Measurements from ENCODE around the gene IL1RAP.
"Not testable (repeated sequence)": the region's sequence is repeated elsewhere in the genome, so short reads cannot be mapped to it uniquely, and the experiment has no call there.

Gene IL1RAP

DNA sequence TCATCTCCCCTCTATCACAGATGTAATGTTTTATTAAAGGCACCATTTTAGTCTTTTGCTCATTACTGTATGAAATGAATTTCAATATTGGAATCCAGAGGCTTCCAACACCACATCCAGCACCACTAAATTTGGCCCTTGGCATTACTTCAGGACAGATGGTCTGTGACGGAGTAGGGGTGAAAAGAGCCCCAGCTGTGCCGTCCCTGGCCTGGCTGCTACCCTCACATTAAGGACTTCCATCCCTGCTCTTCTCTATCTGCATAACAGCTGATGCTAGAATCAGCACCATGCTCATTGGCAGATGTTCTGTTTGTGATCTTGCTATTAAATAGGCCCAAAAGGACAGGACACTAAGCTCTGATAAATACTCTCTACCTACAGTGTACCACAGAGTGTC, 152.9 kb downstream of the IL1RAP start:
- DNase-seq (ENCODE audit: low spot score) = no peak

DNA sequence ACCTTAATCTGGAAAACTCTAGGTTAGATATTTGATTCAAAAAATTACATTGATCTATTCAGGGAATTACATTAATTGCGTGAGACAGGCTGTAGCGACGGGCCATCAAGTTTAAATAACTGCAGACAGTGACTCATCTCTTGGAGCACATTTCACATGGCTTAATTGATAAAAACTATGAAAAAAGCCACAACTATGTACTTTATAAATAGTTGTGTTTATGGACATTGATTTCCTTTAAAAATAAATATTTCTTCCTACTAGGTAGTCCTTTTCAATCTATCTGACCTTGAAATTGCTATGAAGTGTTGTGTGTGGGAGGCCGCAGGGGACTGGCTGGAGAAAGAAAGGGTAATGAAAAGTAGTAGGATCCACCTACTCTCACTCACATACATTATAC, 157.8 kb downstream of the IL1RAP start:
- no peak for DNase-seq (ENCODE audit: low spot score)

DNA sequence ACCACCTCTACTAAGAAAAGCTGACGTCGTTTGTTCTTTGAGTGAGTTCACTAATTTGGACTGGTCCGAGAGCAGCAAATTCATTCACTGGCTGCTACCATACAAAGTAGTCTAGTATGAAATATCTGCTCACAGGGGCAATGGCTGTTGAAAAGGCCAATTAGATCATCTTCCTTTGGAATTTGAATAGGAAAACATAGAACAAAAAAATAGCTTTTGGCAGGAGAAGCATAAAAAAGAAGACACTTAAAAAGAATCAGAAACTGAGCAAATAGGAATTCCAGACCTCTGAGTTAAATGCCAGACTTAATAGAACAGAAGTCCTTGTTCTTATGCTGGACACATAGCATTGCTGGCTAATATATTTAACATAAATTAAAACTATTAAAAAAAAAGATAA, 159.3 kb downstream of the IL1RAP start:
- DNase-seq (ENCODE audit: low spot score) = no peak

DNA sequence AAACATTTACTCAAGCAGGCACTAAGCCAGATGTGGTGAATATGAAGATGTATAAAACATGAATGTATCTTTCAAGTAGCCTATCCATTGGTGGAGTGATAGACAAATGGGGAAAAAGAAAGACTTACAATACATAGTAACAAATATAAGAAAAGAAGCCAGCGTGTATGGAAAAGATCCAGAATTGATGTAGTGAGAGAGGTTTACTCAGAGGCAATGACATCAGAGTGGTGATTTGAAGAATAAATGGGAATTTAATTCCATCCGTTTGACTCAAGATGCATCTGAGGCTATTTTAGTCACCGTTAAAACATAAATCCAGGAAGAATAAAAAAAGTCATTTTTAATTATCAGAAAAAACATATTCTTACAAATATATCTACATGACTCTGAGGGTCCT, 162.6 kb downstream of the IL1RAP start:
- DNase-seq (ENCODE audit: low spot score) = no peak

DNA sequence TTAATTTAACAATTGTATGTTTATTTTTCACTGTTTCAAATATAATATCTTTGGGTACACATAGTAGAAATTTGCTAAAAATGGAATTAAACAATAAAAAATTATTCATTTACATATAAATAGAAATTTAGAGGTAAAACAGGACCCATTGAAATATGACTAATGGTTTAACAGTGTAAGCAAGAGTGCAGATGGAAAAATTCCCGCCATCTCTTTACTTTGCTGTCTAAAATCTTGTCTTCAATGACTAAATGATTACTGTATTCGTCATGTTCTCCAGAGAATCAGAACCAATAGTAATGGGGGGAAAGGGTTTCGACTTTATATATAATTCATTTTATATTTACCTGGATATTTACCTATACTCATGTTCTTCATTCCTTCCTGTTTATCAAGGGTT, 163.1 kb downstream of the IL1RAP start:
- DNase-seq (ENCODE audit: low spot score) = no peak

DNA sequence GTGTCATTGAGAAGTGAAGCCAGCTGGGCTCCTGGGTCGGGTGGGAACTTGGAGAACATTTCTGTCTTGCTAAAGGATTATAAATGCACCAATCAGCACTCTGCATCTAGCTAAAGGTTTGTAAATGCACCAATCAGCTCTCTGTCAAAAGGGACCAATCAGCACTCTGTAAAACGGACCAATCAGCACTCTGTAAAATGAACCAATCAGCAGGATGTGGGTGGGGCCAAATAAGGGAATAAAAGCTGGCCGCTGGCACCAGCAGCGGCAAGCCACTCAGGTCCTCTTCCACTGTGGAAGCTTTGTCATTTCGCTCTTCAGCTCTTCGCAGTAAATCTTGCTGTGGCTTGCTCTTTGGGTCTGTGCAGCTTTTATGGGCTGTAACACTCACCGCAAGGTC, 164.0 kb downstream of the IL1RAP start:
- DNase-seq (ENCODE audit: low spot score) = not testable (repeated sequence)

DNA sequence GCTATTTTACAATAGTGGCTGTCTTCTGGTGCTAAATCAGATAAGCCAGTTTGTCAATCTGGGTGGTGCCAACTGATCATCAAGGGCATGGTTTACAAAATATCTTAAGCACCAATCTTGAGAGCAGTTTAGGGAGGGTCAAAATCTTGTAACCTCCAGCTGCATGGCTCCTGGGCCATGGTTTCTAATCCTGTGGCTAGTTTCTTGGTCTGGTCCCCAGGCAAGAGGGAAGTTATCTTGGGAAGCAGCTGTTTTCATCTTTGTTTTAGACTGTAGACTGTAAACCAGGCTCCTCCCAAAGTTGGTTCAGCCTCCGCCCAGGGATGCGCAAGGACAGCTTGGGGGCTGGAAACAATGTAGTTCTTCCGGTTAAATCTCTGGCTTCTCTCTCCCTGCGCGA, 166.8 kb downstream of the IL1RAP start:
- no peak for DNase-seq (ENCODE audit: low spot score)

DNA sequence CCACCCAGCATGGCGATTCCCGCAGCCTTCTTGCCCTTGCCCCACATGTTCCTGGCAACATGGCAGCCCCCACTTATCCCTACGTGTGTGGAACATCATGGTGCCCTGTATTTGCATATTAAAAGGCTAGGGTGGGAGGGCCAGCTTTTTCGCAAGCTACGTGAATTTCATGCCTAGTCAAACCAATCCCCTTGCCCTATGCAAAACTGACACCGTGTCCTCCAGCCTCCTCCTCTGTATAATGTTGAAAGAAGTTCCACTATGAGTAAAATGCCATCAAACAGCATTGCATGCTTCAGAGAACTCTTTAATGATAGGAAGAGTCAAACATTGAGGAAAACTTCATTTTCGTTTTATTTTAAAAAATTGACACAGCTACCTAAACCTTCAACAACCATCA, 170.9 kb downstream of the IL1RAP start:
- no peak for DNase-seq (ENCODE audit: low spot score)

DNA sequence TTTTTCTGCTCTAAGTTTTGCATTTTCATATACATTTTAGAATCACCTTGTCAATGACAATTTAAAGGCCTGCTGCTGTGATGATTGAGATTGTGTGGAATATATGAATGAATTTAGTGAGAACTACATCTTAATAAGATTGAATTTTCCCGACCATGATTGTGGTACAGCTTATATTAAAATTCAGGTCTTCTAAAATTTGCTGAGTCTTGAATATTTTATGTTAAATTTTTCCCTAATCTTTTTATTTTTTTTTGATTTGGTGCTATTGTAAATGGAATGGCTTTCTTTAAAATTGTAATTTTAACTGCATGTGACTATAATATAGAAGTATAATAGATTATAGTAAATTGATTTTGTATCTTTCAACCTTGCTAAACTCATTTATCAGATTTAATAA, 172.1 kb downstream of the IL1RAP start:
- no peak for DNase-seq (ENCODE audit: low spot score)

DNA sequence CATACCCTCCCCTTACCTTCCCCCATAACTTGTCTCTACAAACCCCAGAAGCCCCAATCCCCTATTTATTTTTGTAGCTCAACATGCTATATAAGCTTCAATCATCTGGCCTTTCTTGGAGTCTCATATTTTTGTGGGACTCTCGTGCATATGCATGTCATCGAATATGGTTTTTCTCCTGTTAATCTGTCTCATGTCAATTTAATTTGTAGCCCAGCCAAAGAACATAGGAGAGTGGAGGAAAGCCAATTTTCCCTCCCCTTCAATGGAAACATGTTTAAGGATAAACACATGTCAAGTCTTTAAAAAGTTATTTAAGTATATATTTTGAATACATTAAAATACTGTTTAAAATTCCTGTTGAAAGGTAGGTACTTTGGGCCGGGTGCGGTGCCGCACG, 176.4 kb downstream of the IL1RAP start:
- no peak for DNase-seq (ENCODE audit: low spot score)

DNA sequence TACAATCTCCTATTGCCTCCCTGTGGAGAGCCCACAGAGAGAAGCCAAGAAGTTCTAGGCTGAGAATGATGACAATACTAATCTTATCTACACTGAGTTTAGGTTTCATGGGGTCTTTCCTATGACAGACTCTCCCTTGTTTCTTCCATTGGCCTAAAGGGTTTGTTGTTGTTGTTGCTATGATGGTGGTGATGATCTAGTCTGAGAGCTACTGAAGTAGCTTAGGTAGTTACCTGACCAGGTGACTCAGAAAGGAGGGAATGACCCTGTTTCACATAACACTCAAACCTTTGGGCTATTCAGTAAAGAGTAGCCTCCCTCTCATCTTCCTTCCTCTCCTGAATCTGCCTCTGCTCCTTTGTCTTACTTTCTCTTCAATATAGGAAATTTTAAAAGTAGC, 178.4 kb downstream of the IL1RAP start:
- DNase-seq (ENCODE audit: low spot score) = no peak

DNA sequence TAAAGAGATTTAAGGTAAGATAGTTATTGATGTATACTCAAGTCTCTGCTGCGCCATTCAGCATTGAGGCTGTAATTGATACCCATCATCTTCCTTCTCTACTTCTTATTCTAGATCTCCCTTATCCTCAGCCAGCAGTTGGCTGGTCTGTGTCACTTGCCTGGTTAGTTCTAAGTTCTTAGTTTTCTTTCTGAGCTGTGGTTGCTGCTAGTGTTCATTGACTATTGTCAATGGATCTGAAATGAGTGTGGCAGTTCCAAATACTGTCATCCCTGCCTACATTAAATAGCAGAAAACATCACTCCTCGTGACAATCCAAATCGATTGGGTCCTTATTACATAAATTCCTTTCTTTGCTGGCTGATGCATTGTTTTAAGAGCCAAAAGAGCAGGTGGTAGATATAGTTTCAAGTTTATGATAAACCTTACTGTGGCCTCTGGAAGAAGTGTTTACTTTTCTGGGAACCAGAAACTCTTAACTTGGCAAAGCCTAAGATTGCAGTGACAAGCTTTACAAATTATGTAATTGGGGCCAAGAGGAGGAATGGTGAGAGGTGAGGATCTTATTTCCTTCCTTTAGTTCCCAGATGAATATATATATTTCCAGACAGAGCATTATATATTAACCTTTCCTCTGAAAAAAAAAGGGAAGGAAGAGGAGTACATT, 180.6 kb downstream of the IL1RAP start:
- no peak for DNase-seq (ENCODE audit: low spot score)

DNA sequence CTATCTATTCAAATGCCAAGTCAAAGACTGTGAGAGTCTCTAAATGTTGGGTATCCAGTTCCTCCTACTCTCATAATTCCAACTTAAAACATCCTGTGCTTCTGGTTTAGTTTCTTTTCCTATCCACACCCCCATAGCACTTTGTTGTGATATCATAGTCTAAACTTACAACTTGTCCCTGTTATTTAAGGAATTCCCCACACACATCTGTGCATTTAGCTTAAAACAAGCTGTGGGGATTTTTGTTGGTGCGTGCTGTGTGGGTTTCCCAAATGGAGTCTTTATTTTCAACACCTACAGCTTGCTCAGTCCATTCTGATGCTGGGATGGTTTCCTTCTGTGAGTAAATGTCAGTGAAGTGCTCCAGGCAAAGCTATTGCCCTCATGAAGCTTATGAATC, 181.3 kb downstream of the IL1RAP start:
- no peak for DNase-seq (ENCODE audit: low spot score)

DNA sequence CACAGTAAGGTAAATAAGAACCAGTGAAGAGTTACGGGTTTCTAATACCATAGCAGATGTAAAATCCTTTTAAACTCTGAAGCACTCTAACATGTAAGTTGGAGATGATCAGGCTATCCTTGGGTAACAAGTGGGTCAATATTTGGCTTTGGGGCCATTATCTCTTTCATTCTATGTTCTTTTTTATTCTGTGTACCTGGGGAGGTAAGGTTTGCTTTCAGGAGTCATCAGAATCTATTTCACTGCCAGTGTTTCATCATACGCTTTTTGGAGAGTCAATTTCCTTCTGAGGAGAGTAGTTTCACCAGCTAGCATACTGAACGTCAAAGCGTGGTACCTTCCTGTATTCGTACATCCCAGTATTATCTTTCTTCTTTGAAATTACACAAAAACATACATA, 182.1 kb downstream of the IL1RAP start:
- DNase-seq (ENCODE audit: low spot score) = no peak

DNA sequence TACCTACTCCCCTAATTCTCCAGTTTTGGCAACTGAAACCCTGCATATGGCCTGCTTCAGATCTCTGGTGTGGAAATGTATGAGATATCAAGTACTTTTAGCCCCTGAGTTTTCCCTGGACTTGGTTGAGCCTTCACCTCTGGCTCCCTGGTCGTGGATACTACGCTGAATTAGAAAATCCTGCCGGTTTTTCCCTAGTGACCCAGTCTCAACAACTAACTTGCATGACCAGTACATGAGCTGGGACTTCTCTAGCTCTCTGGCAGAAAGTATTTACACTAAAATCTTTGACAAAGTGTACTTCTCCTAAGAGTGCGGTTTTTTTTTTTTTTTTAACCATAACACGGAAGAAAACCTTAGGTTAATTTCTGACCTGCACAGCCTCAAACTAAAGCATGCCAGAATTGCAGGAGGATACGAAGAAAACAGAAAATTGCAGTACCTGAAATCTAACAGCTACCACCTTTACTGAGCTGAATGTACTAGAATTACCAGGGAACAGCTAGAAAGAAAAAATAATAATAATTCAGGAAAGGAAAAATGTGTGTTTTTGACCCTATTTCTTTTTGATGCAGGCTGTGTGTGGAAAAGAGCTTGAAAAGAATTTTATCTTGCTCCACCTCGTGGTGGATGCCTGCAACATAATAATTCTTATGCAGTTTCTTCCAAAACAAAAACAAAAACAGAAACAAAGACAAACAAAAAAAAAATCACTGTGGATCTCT, 183.1 kb downstream of the IL1RAP start:
- peak; percentile 25 for DNase-seq (ENCODE audit: low spot score)

DNA sequence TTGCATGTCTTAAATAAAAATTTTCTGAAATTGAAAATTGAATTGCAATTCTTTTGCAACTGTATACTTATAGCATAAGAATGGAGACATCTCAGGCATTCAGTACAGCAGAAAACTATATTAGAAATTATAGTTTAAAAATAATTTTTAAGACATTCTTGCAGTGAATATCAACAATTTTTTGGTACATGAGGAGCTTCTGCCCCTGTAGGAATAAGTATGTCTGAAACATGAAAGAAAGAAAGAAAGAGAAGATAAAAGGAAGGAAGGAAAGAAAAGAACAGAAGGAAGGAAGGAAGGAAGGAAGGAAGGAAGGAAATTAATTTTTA, 183.6 kb downstream of the IL1RAP start:
- no peak for DNase-seq (ENCODE audit: low spot score)

DNA sequence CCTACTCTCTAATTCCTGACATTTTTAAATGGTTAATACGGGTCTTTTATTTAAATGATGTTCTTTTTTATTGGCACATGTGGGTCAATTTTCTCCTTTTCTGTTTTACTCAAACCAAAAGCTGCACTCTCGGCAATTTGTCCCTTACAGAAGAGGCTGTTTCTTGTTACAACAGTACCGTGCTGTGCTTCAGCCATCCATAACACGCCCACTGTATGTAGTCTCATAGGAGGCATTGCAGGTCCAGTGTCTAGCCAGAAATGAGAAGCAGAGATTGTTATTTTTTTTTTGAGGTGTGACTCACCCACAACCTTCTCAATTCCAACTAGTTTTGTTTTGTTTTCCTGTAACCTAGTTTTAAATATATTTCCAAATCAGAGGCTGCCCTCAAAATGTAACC, 184.0 kb downstream of the IL1RAP start:
- DNase-seq (ENCODE audit: low spot score) = no peak

DNA sequence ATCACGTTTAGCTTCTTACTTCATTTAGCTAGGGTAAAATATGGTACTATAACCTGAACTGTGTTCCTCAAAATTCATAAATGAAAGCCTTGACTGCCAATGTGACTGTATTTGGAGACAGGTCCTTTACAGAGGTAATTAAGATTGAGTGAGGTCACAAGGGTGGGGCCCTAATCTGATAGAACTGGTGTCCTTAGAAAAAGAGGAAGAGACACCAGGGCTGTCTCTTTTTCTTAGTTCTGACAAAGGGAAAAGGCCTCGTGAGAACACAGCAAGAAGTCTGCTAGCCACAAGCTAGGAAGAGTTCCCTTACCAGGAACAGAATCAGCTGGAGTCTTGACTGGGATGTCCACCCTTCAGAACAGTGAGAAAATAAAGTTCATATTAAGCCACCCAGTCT, 185.9 kb downstream of the IL1RAP start:
- no peak for DNase-seq (ENCODE audit: low spot score)

DNA sequence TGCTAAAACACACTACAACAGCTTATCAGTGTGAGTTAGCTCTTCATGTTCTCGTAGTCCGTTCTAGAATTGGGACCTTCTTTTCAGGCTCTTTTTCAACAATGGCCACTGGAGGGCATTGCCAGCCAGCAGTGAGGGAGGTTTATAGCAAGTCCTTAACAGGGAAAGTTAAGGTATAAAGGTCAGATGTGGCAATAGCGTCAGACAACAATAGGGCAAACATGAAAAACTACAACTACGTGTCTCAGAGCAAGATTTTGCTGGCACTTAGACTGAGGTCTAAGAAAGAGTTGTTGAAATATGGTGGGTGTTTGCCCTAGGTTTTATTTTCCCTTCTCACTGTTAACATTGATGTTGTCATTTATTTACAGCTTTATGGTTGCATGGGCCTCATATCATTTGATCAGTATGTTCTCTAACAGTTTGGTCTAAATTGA, 187.2 kb downstream of the IL1RAP start:
- DNase-seq (ENCODE audit: low spot score) = peak; percentile 35

DNA sequence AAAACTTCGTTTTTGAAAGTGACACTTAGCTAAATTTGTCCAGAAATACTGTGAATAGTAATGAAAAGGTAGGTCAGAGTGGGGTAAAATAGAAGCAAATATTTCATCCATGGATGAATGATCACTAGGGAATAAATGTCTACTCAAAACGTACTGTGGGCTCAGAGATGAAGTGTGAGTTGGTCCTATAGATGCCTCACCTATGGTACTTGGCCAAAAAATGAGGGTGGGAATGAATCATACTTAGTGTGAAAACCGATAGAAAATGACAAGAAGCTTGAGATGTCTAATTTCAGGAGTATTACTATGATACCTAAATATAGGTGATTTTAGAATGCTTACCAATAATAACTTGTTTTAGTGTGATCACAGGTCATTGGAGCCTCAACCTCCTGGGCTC, 192.7 kb downstream of the IL1RAP start:
- peak; percentile 33 for DNase-seq (ENCODE audit: low spot score)

All from activated CD4-positive, alpha-beta T cell treated with anti-CD3 and anti-CD28 coated beads, Interleukin-2, Interleukin-4, amounts not matched to agents 100 ng/mL and 50 ng/mL, durations not matched to agents 16 hours and 8 hours (primary cell).